Left forelimb (tissue), 1 donor: Measurements from ENCODE around the gene TKFC.

Source experiments
- DNase-seq: peaks from one replicate; pipeline ENCODE4 v3.0.0-alpha.2; 2018; ENCODE audit warnings: low spot score

The TKFC gene, protein sequence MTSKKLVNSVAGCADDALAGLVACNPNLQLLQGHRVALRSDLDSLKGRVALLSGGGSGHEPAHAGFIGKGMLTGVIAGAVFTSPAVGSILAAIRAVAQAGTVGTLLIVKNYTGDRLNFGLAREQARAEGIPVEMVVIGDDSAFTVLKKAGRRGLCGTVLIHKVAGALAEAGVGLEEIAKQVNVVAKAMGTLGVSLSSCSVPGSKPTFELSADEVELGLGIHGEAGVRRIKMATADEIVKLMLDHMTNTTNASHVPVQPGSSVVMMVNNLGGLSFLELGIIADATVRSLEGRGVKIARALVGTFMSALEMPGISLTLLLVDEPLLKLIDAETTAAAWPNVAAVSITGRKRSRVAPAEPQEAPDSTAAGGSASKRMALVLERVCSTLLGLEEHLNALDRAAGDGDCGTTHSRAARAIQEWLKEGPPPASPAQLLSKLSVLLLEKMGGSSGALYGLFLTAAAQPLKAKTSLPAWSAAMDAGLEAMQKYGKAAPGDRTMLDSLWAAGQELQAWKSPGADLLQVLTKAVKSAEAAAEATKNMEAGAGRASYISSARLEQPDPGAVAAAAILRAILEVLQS

DNA sequence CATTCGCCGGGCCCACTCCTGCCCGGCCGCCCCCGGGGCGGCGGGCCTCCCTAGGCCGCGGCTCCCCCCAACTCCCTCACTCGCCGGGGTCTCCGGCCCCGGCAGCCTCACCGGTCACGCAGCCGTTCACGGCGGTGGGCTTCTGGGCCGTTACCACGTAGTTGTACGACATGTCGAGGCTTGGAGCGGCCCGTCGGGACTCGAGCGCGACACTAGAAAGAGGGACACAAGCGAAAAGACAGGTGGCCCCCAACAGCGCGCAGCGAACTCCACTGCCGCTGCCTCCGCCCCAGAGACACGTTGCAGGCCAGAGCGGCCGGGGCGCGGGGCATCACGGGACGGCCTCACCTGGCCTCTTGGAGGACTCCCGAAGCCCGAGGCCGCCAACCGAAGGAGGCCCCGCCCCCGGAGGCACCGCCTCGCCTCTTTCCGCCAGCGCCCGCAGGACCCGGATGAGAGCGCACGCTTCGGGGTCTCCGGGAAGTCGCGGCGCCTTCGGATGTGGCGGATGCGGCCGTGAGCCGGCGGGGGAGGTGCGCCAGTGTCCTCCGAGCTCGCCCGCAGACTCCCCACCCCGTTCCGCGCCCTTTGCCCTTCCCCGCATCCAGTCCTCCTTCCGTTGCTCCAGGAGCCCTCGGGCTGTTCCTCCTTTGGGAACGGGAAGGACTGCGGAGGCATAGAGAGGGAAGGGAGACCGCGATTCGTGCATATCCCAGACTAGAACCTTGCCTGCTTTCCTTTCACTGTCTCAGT is at the start of gene TKFC, which contains the start of gene DDB1:
Gene TKFC (plus strand): TSS at position 432 of the 753 bp plus-strand sequence. CDS start 1,501 bp downstream, outside the sequence.
Gene DDB1 (minus strand): TSS at position 309 of the 753 bp plus-strand sequence. CDS start 137 bp downstream, at position 172.
- DNase-seq = peak; percentile 97

DNA sequence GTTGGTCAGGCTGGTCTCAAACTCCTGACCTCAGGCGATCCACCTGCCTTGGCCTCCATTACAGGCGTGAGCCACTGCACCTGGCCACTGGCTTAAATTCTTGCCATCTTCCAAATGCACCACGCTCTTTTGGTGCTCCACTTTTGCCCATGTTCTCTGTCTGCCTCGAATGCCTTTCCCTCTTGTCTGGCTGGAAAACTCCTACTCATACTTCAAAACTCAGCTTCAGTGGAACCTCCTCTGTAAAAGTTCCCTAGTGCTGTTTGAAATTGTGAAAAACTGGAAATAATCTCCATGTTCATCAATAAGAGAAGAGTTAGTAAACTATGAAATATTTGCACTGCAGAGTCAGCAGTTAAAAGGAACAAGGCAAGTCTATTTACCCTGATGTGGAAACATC is 49.4 kb upstream of the TKFC start:
- DNase-seq = no peak

DNA sequence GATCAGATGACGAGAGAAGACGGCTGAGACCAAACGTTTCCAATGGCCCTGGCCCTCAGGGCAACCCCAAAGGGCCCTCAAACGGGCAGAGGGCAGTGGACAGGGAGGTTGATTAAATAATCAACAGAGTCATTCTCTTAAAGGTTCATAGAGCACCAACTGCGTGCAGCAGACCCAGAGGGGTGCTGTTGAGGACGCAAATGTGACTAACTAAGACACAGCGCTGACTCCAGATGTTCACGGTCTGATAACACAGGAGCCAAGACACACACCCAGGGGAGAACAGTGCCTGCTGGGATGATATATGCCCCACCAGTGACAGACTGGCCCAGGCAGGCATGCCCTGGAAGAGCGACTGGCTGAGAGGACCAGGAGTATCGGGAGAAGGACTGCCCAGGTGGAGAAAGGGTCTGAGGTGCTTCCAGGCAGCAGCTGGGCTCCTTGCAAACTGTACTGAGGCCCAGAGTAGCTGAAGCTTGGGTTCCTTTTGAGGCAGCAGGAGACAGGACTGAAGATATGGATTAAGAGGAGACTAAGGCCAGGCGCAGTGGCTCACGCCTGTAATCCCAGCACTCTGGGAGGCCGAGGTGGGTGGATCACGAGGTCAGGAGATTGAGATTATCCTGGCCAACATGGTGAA is 45.6 kb upstream of the TKFC start:
- DNase-seq = no peak

DNA sequence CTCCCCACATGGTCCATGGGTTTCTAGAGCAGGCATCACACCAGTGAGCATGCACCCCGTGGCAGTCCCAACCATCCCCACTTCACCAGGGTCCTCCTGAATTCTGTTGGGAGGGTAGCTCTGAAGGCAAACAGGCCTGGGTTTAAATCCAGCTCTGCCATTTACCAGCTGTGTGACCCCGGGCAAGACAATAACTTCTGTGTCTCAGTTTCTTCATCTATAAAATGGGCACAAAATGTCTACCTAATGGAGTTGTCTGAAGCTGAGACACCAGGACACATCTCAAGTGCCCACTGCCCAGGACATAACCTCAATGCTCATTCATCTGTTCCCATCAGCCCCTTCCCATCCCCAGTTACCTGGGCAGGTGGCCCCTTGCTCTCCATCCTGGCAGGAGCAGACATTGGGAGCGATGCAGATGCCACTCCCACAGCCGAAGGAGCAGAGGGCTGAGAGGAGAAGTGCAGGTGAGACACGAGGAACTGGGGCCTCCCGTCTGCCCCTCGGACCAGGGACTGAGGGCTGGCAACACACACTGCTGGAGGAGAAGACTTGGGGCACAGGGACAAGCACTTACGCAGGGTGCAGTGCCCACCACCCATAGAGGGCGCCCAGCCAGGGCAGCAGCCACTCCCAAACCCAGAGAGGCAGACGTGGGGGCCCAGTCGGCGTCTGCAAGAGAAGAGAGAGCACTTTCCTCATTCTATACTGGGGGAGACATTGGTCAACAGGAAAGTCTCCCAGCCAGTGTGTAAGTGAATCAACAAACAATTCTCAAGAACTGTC is 41.9 kb upstream of the TKFC start:
- no peak for DNase-seq

DNA sequence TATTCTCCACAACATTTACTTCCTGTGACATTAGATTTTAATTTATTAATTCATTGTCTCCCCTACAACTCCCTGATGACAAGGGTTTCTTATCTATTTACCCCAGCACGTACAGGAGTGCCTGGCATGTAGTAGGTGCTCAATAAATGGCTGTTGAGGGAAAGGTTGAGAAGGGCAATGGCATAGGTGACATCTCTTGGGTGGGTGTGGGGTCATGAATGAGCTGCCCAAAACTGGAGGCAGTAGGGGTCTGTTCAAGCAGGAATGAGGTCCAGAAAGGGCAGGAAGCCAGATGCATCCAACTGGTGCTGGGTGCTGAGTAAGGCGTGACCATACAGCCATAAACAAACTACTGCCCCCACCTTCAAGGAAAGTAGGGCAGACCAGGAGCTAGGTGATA is 40.7 kb upstream of the TKFC start:
- no peak for DNase-seq

DNA sequence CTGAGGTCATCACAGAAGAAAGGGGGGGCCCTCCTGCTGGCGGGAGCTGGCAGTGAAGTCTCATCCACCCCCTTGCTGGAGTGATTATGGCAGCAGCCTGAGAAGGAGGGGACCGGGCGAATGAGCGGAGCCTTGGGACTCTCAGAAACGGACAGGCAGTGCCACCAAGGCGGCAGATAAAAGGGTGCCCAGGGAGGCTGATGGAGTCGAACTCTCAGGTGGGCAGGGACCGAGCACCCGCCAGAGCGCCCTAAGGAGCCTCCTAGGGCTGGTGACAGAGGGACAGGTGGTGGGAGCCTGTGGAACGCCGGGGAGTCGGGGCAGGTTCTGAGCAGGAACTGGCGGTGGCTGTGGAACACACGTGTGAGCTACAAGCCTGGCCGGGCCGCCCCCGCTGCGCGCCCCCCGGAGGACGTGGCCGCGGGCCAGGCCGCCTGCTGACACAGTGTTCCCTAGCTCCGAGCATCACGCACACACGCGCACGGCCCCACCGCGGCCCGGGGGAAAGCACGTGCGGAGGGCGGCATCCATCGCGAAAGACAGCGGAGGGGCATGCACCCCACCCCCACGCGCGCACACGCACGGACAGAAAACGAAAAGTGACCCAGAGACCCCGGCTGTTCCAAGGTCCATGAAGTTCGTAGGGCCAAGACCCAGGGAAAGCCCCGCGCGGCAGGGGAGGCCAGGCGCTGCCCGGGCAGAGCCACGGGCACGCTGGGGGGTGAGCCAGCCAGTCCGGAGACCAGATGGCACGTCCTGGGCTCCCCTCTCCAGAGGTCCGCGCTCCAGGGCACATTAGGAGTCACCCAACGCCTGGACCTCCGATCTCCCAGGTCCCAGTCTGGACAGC is 38.9 kb upstream of the TKFC start:
- DNase-seq = peak; percentile 79

DNA sequence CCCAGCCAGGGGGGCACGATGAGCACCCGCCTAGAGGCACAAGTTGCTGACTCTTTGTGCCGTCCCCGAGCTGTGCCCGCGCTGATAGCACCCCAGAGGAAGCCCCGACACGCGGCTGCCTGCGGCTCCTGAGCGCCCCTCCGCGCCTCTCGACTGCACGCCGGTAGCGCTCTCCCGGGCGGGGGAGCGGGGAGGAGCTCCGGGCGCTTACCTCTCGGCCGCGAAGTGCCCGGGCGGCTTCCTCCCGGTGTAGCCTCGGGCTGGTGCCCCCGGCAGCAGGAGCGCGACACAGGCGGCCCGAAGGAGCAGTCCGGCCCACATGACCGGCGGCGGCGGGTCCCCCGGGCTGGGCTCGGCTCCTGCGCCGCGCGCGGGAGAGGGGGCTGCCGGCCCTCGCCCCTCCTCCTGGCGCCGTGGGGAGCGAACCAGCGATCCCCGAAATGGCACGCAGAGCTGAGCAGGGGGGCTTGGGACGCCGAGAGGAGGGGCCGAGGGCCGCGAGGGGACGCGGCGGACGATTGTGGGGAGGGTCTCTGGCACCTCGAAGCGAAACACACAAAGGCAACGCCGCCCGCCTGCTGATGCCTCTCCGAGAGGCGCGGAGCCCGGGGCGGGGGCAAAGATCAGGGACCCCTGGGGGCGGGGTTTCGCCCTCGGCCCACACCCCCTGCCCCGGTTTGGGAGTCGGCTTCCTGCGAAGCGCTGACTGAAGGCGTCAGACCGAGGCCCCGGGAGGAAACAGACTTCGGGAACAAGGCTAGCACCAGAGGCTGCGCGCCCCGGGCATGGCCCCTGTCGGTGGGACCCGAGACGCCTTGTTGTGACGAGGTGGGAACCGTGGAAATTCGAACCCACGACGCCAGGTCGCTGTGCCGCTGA is 38.1 kb upstream of the TKFC start, which contains the start of gene VWCE:
Gene VWCE (minus strand): TSS at position 600 of the 879 bp plus-strand sequence. CDS start 279 bp downstream, at position 321.
- peak; percentile 80 for DNase-seq

DNA sequence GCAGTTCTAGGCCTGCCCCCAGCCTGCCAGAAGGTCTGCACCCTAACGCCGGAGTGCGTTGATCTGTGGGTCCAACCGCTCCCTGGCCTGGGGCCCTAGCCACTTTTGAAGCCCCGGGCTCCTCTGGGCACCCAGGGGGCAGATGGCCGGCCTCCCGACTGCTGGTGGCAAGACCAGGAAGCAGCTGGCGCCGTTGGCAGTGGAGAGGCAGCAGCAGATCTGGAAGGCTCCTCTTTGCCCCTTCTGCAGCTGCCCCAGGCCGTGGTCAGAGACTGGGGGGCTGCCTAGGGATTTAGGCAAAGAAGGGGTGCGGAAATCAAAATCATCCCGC is 37.5 kb upstream of the TKFC start:
- DNase-seq = no peak

DNA sequence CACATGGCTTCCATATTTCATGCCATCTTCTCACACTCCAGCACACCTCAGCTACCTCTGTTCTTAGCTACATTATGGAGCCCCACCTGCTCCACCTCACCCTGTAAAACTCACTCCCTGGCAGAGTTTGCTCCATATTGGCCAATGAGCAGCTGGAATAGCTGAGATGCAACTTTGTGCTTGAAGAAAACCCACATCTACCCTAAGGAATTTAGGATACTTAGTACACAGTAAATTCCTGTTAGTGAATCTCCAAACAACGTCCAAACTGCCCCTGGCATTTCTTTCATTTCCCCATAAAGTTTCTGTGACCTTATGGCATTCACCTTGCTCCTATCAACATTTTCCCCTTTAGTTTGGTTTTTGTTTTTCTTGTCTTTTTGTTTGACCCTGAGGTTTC is 35.7 kb upstream of the TKFC start:
- DNase-seq = no peak

DNA sequence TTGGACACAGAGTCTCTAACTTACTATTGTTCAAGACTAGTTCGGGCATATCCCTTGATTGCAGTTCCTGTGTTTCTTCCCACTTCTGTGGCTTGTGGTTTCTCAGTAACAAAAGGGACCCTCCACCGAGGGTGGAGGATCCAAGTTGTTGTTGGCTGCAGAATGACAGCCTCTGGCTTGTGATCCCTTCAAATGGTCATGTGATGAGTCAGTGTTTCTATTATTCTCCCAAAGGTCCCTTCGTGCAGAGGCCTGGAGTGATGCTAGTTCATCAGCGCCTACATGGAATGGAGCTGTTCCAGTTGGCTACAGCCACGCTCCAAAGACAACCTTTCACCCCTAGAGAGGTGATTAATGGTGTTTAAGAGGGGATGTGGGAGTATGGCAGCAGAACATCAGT is 35.3 kb upstream of the TKFC start:
- no peak for DNase-seq

DNA sequence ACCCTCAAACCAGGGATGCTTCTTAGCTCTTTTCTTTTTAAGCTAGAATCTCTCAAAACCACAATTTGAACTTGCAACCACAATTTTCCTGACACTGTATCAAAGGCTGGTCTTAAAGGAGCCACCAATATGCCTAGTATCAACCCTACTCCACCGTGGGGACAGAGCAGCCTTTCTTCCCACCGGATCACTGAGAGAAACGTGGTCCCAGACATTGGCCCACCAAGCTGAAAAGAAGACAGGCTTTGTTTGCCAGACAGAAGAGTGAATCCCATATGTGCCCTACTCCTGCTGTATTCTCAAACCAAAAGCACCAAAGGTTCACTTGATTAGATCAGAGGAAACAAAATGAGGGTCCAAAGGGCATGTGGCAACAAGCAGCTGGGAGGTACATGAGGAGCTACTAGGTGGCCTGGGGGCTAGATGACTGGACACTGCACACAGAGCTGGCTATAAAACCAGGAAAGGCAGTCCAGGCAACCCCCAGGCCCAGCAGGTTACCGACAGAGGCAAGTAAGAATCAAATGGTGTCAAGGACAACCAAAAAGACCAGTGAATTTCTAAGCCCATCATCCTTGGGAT is 34.3 kb upstream of the TKFC start:
- no peak for DNase-seq

DNA sequence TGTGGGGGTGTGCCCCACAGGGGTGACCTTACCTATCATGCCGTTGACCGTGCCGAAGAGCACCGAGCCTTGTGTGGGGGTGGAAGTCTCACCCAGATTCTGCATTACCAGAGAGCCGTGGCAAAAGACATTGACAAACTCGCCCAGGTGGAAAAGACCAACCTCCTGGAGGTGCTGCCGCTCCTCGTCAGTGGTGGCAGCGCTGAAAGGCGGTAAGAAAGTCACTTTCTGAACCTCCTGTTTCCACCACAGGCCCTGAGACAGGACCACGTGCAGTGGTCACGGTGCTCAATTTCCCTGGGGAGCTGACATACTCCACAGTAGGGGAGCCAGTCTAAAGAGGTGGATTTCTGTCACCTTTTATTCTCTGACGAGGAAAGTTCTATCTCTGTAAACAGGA is 30.5 kb upstream of the TKFC start:
- no peak for DNase-seq

DNA sequence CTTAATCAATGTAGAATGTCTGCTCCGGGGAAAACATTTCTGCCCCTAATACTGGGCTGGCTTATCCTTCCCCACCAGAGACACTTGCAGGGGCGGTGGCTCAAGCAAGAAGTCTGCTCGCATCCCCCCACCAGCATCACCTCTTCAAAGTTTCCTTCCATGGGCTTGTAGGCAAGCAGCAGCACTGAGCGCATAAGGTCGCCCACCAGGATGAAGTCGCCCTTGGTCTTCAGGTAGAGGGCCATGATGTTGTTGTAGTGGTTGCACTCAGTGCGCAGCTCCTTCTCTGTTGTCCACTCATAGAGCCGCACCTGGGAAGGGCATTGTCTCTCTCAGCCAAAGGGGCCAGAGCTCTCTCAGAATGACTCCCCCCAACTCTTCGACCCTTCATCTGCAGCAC is 29.3 kb upstream of the TKFC start:
- DNase-seq = no peak

DNA sequence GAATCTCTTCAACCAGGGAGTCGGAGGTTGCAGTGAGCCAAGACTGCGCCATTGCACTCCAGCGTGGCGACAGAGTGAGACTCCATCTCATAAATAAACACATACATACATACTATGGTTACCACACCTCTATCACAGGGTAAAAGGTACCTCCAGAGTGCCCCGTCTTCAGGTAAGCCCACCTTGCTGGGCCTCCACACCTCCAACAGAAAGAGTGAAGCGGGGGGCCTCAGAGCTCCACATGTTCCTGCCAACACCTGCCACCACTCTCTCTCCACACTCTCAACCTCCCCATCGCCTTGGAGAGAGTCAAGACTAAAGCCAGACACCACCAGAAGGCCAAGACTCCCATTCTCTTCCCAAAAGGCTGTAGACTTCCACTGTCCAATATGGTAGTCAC is 27.6 kb upstream of the TKFC start:
- DNase-seq = no peak

DNA sequence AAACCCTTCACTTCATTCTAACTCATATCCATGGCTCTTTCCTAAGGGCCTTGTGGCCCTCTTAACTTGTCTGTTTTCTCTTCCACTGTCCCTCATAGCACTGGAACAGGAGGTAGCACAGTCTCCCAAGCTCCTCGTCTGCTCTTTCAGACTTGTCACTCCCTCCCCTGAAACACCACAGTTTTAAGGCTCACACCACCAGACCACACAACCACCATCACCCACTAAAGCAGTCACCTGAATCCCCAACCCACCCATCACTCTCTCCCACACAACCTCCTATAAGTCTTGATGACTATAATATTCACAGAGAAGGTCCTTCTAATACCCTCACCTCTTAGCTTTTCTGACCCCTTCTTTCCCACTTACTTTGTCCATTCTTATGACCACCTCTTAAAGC is 26.8 kb upstream of the TKFC start:
- DNase-seq = no peak

DNA sequence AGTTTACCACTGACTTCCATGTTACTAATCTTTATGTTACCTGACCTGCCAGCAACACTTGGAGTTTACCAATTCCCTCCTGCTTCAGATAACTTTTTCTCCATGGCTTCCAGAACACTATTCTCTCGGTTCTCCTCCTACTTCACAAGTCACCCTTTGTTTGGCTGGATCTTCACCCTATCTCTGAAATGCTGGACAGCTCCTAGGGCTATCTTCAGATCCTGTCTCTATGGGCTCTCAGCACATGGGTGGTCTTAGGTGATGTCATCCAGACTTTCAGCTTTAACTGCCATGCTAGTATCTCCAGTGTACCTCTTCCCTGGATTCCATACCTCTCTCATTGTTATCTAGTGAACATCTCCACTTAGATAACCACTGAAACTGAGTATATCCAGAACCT is 25.7 kb upstream of the TKFC start:
- DNase-seq = no peak

DNA sequence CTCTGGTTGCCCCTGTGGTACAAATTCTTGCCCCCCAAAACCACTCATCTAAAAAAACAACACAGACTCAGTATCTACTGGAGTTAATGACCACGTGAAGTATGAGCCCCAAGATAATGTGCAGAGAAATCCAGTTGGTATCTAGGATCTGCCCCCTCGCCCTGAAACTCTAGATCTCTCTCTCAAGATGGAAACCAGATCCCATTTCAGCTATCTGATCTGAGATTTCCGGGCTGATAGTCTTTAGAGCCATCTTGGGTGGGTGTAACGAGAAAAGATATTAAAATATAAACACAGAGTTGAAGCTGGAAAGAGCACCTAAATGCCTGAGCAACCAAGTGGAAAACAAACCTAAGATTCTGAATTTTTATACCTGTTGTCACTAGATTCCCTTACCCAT is 23.9 kb upstream of the TKFC start:
- DNase-seq = no peak

DNA sequence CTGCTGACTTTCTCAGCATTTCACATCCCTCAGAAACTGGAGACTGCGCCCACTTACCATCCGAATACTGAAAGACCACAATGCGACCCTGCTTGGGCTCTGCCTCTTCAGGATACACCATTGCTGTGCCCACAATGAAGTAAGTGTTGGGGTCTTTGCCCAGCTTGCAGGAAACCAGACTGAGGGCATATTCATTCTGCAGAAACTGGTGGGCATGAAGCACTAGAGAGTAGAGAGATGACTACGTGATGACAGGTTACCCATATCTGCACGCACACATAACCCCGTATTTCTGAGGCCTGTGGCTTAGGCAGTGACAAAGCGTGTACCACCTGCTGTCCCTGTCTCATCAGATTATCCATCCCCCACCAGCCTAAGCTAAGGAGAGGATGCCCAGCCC is 23.3 kb upstream of the TKFC start:
- no peak for DNase-seq

DNA sequence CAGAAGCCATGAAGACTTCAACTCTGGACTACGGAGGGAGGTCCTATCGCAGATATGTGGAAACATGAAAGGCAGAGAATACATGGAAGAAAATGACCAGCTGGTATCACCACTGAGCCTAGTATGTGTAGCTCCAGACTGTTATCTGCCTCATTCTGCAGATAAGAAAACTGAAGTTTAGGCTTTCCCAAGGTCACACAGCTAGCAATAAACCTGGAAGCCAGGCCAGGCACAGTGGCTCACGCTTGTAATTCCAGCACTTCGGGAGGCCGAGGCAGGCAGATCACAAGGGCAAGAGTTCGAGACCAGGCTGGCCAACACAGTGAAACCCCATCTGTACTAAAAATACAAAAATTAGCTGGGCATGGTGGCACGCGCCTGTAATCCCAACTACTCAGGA is 22.3 kb upstream of the TKFC start:
- no peak for DNase-seq
